Ovary (tissue), 3 donors: ENCODE measurements around the gene TMED1.

Experiments used
- CTCF ChIP-seq, 3 donors: fragments of 450-650 bp in 2 of 3; fragments of 200-600 bp in 1 of 3; IDR thresholded peaks; one replicate each; pipeline versions ENCODE4 v1.5.1 to v1.8.0; 2016 to 2022; ENCODE audit warnings: antibody characterized with exemption in 3 of 3, mild to moderate bottlenecking in 1 of 3
- EP300 ChIP-seq: sonication (generic); formaldehyde crosslinking; IDR thresholded peaks from one replicate; pipeline ENCODE4 v1.6.1; 2017; ENCODE audit warnings: antibody characterized with exemption
- POLR2A ChIP-seq: fragments of 450-650 bp; IDR thresholded peaks from one replicate; pipeline ENCODE4 v1.6.1; 2017; ENCODE audit warnings: antibody characterized with exemption, mild to moderate bottlenecking, moderate library complexity
- donor health status: DM: no; HTN: no; CAD: no.

- TF ChIP-seq CTCF (IDR thresholded peaks at IDR 0.05) (no peak), POLR2A (no peak), EP300 (no peak)
Measured at GRCh38 chr19:10831987-10832938, 3.7 kb downstream of the TMED1 start.
